Measurements from ENCODE around the gene CHRND.
"Not testable (repeated sequence)": the region's sequence is repeated elsewhere in the genome, so short reads cannot be mapped to it uniquely, and the experiment has no call there.

CHRND gene

GRCh38 chr2:232543928-232544631, 18.1 kb downstream of the CHRND start:
- DNase-seq, result no peak

GRCh38 chr2:232544674-232545073, 18.7 kb downstream of the CHRND start:
- DNase-seq, result no peak

- DNase-seq, result no peak
Measured at GRCh38 chr2:232545511-232546375, 19.8 kb downstream of the CHRND start.

- DNase-seq, result no peak
Measured at GRCh38 chr2:232547991-232548390, 22.0 kb downstream of the CHRND start.

- no peak for DNase-seq
Measured at GRCh38 chr2:232549655-232550353, 23.8 kb downstream of the CHRND start.

- DNase-seq, result peak; percentile 96
Measured at GRCh38 chr2:232550354-232551249, 24.6 kb downstream of the CHRND start, which contains the start of the genes EIF4E2 and TIGD1. Gene EIF4E2, plus strand, starts transcription at chr2:232550689. Its CDS starts 36 bp downstream, at chr2:232550725. Gene TIGD1, minus strand, starts transcription at chr2:232550557. Its CDS starts 675 bp downstream, at chr2:232549882.

GRCh38 chr2:232551250-232551638, 25.3 kb downstream of the CHRND start:
- no peak for DNase-seq

- no peak for DNase-seq
Measured at GRCh38 chr2:232551776-232552175, 25.8 kb downstream of the CHRND start.

GRCh38 chr2:232556426-232556825, 30.5 kb downstream of the CHRND start:
- no peak for DNase-seq

GRCh38 chr2:232562515-232563151, 36.7 kb downstream of the CHRND start:
- no peak for DNase-seq

GRCh38 chr2:232563580-232563979, 37.6 kb downstream of the CHRND start:
- no peak for DNase-seq

- no peak for DNase-seq
Measured at GRCh38 chr2:232567721-232568120, 41.8 kb downstream of the CHRND start.

GRCh38 chr2:232568161-232568560, 42.2 kb downstream of the CHRND start:
- DNase-seq, result no peak

- DNase-seq, result no peak
Measured at GRCh38 chr2:232569541-232569940, 43.6 kb downstream of the CHRND start.

GRCh38 chr2:232570481-232570880, 44.5 kb downstream of the CHRND start:
- DNase-seq, result not testable (repeated sequence)

GRCh38 chr2:232571026-232571474, 45.1 kb downstream of the CHRND start:
- DNase-seq, result no peak

GRCh38 chr2:232573042-232573441, 47.1 kb downstream of the CHRND start:
- DNase-seq, result no peak

- DNase-seq, result no peak
Measured at GRCh38 chr2:232573771-232574435, 47.9 kb downstream of the CHRND start.

GRCh38 chr2:232574674-232575403, 48.9 kb downstream of the CHRND start:
- DNase-seq, result no peak

- no peak for DNase-seq
Measured at GRCh38 chr2:232575404-232575746, 49.4 kb downstream of the CHRND start.
